Right ventricle myocardium inferior (tissue), 1 donor: Measurements from ENCODE around the gene DPM1. TPM values are rescaled to one million over a fixed set of nuclear protein-coding genes. Genes with fewer than 3 reads are reported as not detected.
"Not testable (repeated sequence)": the region's sequence is repeated elsewhere in the genome, so short reads cannot be mapped to it uniquely, and the experiment has no call there.

Experiments
- ATAC-seq: fragments of 200-7000 bp; cut with Tn5 transposase; one replicate; pipeline ENCODE4 v1.9.1; 2020; ENCODE audit warnings: mild to moderate bottlenecking, moderate library complexity
- DNase-seq: peaks from one replicate; pipeline ENCODE4 v3.0.0; 2021; ENCODE audit errors: missing footprints
- intact Hi-C: fragments of 100-400 bp; cut with DNase I; formaldehyde crosslinking; loops from one replicate; pipeline ENCODE4 v1.11.0; 2022
- total RNA-seq: library from RNA; stranded (reverse); fragmentation: NEBNext Ultra II Directional; extraction: Animal tissue kit (Norgen Biotek cat#: 25700); gene quantifications from one replicate; pipeline ENCODE4 v1.2.1, GENCODE V29; 2021
- donor health status: DM: no; HTN: yes; CAD: no; lungs with severe emphysema.

Gene DPM1
- total RNA-seq, 1 donor from 2014 or later, result 35.5 TPM

DNA sequence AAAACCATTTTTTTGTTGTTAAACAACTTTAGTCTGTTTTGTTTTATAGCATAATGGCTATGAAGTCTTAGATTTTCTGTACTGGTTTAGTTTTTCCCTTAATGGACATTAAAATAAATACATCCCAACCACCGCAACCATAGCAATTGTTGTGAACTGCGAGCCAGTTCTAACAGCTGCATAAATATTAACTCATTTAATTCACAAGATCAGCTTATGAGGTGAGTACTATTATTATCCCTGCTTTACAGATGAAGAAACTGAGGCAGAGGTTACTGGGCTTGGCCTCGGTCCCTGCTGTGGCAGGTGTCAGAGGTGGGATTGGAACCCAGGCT, 23.3 kb upstream of the DPM1 start:
- ATAC-seq, result no peak
- intact Hi-C loops, result no loop called here

DNA sequence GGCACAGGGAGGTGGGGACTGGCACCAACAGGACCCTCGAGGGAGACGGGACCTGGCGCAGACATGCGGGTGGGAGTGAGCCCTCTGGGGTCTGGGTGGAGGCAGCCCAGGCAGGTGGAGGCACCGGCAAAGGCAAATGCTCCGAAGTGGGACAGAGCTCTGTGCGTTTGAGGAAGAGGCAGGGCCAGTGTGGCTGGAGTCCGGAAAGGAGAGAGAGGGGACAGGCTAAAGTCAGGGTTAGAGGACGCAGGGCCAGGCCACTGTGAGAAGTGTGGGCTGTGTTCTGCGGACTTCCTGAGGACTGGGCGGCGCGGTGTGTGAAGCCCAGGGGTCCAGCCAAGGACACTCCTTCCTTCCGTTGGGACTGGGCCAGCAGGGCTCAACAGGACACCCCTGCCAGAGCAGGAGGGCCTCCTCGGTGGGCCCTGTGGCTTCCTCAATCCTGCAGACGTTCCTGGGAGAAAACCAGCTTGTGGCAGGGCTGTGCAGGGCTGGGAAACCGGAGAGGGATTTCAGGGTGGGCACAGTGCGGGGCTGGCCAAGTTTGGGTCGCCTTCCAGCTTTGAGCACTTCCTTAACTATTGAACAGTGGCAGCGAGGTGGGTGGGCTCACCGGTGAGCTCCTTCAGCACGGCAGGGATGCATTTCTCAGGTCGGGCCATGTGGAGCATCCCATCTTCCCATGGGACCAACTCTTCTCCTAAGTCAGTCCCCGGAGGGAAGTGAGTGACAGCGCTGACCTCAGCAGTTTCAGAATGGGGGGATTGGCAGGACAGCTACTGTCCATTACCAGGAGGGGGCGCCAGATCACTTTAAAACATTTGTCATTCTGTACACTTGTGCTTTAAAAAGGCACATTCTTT, 22.8 kb upstream of the DPM1 start:
- intact Hi-C loops, result no loop called here
- ATAC-seq (no peak), DNase-seq (no peak)

More for the DNA sequence above, 23.3 kb upstream of the DPM1 start:
- DNase-seq, result no peak

DNA sequence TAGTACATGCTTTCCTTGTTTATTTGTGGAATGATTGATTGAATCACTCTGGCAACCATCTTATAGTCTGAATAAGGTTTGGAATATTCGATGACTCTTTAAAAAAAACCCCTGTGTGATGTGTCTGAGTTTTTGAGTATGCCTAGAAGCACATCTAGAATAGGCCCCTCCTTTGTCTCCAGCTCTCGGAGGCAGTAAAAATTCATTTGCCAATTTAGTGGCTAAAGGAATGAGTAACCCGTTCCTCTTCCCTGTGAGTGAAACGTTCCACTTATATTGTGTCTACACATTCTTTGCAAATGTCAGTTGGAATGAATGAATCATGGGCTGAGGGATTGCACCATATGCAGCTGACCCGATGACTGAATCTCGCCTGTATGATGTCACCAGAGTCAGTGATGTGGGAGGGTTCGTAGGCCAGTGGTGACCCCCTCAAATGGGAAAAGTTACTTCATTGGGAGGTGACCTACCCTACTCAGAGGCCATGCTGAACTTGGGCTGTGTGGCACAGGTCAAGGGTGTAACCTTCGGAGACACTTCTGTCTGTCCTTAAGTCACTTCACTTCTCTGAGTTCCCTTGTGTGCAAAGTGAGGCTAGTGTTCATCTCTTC, 21.8 kb upstream of the DPM1 start:
- ATAC-seq, result no peak
- intact Hi-C loops, result no loop called here
- no peak for DNase-seq

DNA sequence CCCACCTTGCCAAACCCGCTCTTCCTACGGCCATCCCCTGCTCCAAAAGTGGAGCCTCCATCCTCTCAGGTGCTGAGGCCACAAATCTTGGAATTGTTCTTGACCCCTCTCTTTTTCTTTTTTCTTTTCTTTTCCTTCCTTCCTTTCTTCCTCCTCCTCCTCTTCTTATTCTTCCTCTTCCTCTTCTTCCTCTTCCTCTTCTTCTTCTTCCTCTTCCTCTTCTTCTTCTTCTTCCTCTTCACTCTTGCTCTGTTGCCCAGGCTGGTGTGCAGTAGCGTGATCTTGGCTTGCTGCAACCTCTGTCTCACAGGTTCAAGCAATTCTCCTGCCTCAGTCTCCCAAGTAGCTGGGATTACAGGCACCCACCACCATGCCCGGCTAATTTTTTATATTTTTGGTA, 20.2 kb upstream of the DPM1 start:
- intact Hi-C loops, ATAC-seq: not testable (repeated sequence)

DNA sequence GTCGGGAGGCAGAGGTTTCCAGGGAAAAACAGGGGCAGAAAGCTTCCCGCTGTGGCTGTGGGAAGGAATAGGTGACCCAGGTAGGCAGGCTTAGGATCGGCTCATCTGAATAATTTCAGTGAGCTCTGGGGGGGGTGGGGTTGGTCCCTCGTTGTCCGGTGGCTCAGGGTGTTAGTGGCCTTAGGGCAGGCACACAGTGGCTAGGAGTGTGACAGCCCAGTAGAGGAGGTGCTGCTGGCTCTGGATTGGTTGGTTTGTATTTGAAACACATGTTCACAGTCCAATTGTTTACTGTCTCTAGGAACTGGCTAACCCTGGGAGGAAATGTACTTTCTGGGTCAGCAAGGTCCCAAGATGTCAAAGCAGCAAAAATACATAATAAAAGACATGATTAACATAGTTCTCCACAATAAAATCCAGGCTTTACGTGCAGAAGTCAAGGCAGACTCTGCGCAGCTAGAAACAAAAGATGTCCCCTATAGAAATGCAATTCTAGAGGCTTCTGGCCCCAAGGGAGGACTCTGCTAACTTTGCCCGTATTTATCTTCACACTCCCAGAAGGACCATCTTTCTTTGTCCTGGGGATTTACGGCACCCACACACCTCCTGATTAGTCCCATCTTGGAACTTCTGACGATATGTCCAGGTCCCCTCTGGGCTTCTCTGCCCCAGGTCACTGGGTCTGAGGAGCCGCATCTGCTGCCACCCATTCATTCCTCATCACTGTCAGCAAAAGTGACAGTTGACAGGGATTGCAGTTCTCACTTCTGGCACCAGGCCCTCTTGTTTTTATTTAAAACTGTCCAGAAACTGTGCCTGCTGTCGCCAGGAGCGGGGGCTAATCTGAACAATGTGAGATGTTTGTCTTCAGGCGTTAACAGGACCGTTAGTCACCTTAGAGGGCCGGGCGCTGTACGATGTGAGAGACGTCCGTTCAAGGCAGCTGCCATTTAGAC, 19.0 kb upstream of the DPM1 start:
- DNase-seq (no peak), ATAC-seq (no peak)
- intact Hi-C loops, result no loop called here

More for the DNA sequence above, 20.2 kb upstream of the DPM1 start:
- not testable (repeated sequence) for DNase-seq

DNA sequence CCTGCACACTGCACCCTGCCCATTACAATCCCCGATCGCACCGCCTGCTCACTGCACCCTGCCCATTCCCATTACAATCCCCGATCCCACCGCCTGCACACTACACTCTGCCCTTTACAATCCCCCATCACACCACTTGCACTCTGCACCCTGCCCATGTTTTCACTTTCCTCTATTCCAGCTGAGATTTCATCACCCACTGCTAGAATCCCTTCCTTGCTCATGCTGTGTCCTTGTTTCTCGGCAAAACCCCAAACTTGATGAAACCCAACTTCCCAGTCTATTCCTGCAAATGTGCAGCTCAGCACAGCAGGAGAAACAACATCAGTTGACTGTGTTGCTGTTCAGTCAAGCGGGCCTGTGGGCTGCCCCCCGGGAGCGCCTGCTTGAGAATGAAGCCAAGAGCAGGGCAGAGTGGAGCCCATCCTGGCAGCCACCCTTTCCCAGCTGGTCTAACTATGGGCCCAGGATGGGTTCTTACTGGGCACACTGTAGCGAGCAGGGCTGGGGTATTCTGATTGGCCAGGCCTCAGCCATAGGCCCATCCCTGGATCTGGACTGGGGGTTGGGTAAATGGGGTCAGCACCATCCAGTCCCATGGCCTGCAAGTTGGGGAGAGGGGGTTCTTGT, 17.5 kb upstream of the DPM1 start:
- no peak for DNase-seq
- intact Hi-C loops, result no loop called here
- no peak for ATAC-seq

DNA sequence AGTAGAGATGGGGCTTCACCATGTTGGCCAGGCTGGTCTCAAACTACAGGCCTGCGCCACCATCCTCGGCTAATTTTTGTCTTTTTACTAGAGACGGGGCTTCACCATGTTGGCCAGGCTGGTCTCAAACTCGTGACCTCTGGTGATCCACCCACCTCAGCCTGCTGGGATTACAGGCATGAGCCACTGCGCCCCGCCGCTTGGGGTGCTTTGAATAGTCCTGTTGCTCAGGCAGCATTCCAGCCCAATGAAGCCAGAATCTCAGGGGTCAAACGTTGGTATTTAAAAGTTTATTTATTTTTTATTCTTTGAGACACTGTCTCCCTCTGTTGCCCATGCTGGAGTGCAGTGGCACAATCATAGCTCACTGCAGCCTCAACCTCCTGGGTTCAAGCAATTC, 11.6 kb upstream of the DPM1 start:
- no peak for ATAC-seq
- DNase-seq, result no peak
- intact Hi-C loops, result no loop called here

DNA sequence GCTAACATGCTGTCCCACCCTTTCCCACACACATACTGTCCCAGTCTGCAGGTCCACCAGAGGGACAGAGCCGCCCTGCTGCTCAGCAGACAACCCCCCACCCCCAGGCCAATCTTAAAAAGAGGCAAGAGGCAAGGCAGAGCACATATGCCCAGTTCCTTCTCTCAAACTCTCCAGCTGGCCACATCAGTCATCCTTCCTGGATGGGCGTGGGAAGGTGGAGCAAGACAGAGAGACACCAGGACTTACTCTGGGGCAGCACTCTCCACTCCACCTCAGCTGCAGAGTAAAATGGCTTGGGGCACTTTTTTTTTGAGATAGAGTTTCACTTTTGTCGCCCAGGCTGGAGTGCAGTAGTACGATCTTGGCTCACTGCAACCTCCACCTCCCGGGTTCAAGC, 11.1 kb upstream of the DPM1 start:
- DNase-seq, result no peak
- intact Hi-C loops, result no loop called here
- no peak for ATAC-seq

DNA sequence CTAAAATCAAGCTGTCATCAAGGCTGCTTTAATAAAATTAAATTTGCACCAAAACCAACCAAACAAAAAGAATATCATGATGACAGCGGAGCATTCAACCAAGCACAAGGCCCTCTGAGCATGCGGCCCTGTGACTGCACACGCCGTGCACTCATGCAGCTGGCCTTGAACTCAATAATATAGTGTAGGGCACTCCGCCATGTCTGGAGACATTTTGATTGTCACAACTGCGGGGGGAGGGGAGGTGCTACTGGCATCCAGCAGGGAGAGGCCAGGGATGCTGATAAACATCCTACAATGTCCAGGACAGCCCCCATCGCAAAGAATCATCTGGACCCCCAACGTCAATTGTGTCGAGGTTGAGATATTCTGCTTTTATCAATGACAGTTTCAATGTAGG, 10.0 kb upstream of the DPM1 start:
- DNase-seq, result no peak
- intact Hi-C loops, result no loop called here
- ATAC-seq, result no peak

DNA sequence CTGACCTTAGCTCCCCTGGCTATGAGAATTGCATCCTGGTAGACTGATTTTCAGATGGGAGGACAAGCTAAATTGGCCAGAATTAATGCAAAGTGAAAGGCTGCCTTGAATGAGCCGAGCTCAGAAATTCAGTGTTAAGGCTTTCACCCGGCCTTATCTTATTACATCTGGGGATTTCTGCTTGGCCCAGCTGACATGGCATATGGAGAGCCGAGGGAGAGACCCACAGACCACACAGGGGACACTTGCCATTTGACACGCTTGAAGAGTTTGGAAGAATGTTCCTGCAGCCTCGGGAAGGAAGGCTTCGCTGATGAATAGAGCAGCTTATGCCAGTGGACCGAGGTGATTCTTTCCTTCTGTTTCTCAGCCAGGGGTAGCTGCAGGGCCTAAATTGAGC, 9.3 kb upstream of the DPM1 start:
- ATAC-seq (no peak), DNase-seq (no peak)
- intact Hi-C loops, result no loop called here

DNA sequence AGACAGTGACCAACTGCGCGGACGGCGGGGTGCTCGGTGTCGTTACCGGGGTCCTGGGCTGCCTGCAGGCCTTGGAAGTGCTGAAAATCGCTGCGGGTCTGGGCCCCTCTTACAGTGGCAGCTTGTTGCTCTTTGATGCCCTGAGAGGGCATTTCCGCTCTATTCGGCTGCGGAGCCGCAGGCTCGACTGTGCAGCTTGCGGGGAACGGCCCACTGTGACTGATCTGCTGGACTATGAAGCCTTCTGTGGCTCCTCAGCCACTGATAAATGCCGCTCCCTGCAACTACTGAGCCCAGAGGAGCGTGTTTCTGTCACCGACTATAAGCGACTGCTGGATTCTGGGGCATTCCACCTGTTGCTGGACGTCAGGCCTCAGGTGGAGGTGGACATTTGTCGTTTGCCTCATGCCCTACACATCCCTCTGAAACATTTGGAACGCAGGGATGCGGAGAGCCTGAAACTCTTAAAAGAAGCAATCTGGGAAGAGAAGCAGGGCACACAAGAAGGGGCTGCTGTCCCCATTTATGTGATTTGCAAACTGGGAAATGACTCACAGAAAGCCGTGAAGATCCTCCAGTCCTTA, 1.3 kb upstream of the DPM1 start:
- intact Hi-C loops, result loop anchor here (2.0 kb wide), 1 partner anchor 29 kb away; the partner anchor contains the start of gene ADNP

DNA sequence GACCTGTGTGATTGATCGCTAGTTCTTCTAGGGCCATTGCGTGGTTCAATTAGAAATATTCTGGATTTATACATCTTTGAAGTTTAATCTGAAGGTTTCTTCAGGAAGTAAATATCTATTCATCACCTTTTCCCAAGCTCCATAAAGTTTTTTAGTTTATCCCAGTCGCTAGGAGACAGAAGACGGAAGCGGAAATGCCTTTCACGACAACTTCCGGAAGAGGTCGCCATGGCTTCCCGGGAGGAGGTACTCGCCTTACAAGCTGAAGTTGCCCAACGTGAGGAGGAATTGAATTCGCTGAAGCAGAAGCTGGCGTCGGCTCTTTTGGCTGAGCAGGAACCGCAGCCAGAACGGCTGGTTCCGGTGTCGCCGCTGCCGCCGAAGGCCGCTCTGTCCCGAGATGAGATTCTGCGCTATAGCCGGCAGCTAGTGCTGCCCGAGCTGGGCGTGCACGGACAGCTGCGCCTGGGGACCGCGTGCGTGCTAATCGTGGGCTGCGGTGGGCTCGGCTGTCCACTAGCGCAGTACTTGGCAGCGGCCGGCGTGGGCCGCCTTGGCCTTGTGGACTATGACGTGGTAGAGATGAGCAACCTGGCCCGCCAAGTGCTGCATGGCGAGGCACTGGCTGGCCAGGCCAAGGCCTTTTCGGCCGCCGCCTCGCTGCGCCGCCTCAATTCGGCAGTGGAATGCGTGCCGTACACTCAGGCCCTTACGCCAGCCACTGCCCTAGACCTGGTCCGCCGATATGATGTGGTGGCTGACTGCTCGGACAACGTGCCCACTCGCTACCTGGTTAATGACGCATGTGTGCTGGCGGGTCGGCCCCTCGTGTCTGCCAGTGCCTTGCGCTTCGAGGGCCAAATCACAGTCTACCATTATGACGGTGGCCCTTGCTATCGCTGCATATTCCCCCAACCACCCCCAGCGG, 547 bp upstream of the DPM1 start, which contains the start of gene MOCS3:
Gene MOCS3, plus strand, starts transcription at position 204 of the 928 bp plus-strand sequence. Its CDS starts 25 bp downstream, at position 229.
- intact Hi-C loops, result loop anchor here (1.0 to 2.0 kb wide), 2 partner anchors 23 to 28 kb away; partner anchors contain the start of gene ADNP
- DNase-seq, result peak; percentile 81
- peak; percentile 81 for ATAC-seq

More for the DNA sequence above, 1.3 kb upstream of the DPM1 start:
- ATAC-seq, result no peak
- DNase-seq, result no peak

DNA sequence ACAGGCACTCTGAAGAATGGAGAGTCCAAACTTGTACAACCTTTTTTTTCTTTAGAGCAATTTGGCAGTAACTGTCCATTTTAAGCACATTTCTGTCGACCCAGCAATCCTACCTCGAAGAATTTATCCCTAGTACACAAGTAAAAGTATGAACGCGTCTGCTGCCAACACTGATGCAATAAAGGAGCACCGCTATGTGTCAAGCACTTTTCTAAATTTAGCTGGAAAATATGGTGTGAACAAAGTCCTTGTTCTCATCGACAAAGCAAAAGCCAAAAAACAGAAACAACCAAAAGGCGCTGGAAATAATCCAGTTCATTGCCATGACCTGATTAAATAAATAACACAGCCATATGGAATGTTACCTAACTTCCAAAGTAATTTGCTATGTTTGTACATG, 1.1 kb downstream of the DPM1 start:
- no peak for ATAC-seq
- intact Hi-C loops, result no loop called here

DNA sequence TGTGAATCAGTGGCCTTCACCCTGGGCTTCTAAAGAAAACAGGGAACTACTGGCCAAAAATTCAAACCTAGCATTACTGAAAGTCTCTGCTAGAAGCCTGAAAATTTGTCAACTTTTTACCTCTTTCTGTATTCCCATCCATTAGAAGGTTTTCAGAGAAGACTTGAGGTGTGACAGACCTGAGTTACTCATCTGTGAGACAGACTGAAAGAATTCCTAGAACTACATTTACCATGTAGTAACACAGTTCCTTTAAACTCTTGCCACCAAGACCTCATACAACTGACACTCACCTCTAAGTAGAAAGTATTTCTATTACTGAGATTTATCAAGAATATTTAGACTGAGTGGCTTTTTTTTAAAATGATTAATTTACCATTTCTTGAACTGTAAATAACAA, 4.5 kb downstream of the DPM1 start:
- ATAC-seq (no peak), DNase-seq (no peak)
- intact Hi-C loops, result no loop called here

More for the DNA sequence above, 1.1 kb downstream of the DPM1 start:
- no peak for DNase-seq

DNA sequence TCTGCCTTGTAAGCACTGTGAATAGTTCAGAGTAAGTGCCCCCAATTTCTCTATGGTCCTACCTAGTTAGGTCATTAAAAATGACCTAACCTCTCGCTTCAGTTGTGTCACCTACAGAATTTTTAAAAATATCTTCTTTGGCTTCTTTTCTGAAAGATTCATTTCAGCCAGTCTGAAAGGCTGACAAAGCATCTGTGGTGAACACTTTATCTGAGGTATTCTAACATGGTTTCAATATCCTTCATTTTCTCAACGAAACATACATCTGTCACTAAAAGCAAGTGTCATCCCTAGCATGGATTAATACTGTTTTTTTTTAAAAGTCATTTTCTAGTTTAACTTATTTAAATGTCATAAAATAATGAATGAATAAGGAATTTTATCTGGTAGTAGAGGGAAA, 5.1 kb downstream of the DPM1 start:
- intact Hi-C loops, result no loop called here
- DNase-seq, result no peak
- no peak for ATAC-seq

DNA sequence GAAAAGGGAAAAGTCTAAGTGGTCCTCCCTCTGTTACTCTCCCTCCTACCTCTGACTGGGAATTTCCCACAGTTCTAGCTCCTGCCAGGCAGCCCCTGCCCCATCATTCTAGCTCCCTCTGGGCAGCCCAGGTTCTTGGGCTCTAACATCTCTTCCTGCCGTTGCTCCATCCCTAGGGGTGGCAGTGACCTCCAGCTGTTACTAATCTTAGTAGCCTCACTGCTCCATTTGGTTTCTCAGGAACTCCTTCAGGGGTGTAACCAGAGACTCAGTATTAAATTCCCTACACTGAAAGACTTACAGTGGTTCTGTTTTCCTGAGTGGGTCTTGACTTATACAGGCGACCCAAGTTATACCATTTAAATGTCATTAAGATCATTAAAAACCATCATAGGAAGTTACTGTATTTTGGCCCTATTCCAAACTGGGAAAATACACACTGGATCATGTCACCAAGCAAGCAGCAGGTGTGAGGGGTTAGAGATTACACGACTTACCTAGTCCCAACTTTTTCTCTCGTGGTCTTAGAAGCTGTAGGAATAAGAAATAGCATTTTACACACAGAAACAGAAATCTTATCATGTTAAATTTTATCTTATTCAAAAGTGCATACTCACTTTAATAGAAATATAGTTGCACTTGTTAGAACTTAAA, 10.1 kb downstream of the DPM1 start:
- intact Hi-C loops, result no loop called here
- no peak for ATAC-seq
- DNase-seq, result no peak

DNA sequence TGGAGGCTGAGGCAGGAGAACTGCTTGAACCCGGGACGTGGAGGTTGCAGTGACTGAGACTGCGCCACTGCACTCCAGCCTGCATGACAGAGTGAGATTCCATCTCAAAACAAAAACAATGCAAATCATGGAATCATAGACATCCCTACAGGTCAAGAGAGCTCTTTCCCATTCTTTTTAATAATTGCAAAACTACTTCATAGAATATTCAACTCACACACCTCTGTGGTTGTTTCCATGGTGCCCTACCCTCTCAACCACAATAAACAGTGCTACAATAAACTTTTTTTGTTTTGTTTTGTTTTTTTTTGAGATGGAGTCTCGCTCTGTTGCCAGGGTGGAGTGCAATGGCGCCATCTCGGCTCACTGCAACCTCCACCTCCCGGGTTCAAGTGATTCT, 15.3 kb downstream of the DPM1 start:
- DNase-seq (no peak), ATAC-seq (no peak)
- intact Hi-C loops, result no loop called here
